GDM1 (cell line): Measurements from ENCODE around the gene GALNT18.
A peak's percentile ranks its signal among the peaks of the same experiment; 100 is the strongest.

Experiments used
- DNase-seq: peaks from one replicate; lab custom pipeline; 2025; lab: John Stamatoyannopoulos, UW

GALNT18 gene

DNA sequence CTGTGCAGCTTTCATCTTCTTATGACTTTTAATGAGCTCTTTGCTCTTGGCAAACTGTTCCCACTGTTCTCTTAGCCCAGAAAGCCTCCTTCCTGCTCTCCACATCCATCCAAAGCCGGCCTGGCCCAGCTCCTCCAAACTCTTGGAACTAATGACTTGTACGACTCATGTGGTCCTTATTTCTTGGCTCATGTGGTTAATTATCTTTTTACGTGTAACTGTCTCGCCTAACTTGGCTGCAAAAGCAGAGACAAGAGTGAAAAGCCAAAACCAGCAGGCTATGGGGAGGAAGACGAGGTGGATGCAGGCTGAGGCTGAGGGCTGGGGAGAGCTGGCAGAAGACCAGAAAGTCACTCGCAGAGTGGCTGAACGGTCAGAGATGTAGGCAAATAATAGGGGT lies 274.2 kb downstream of the GALNT18 start:
- DNase-seq = no peak

- DNase-seq = no peak
Observed at GRCh38 chr11:11346303-11346702, 275.5 kb downstream of the GALNT18 start.

GRCh38 chr11:11345099-11345498 lies 276.7 kb downstream of the GALNT18 start:
- DNase-seq = no peak

DNA sequence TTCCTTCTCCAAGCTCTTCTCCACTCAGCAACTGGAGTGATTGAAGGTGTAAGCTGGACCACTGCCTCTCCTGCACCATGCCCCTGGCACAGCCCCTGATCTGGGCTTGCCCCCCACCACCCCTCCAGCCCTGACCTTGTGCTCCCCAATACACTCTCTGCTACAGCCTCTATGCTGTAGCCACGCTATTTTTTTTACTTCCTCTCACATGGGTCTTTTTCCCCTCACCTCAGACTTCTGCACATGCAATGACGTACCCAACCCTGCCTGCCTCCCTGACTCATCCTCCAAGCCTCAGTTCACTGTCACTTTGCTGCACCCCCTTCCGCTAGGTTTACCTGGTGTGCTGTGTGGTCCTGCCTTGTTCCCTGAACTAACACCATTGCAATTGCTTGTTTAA lies 277.8 kb downstream of the GALNT18 start:
- DNase-seq = no peak

DNA sequence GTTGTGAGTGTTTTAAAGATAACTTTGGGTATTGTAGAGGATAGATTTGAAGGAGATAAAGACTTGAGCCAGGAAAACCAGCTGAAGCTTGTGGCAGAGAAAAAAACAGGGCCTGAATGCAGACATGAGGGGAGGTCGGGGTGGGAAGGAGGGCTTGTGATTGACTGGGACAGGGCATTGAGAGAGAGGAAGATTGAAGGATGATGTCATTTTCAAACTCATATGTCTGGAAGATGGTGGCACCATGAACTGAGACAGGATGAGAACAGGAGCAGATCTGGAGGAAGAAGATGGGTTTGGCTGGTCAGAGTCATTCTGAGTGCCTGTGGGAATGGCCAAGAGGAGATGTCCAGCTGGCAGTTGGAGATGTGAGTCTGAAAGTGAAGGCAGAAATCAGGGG lies 283.5 kb downstream of the GALNT18 start:
- DNase-seq = no peak

GRCh38 chr11:11336664-11337063 lies 285.1 kb downstream of the GALNT18 start:
- DNase-seq = no peak

DNA sequence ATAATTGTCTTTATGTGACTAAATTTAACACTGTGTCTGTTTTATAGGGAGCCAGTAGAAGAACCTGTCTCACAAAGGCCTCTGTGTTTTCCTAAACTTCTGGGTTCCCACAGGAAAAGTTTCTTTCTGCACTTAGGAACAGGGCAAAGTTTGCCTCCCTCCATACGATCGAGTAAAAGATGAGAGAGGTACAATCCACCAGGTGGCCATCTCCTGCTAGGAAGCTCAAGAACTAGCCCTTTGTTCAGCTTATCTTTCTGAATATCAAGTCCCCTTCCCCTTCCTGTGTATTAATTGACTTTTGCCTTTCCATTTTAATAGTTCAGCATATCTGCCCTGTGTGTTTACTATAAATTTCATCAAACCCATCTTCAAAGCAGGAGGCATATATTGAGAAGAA lies 286.8 kb downstream of the GALNT18 start:
- DNase-seq = no peak

DNA sequence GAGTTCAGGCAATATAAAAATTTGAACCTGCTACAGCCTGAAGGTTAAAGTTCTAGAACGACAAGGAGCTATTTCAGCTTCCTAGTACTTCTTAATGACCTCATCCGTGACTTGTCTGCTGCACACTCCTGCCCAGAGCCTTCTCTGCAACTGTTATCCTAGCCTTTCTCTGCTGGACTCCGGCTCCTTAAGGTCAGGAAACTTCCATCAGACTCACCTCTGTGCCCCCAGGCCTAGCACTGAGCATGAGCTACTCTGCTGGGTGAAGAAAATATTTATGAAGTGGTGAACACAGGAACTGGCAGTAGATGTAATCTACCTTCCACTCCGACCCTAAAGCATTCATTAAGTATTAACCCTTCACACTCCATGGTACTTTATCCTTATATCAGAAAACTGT lies 287.2 kb downstream of the GALNT18 start:
- no peak for DNase-seq

- DNase-seq = no peak
Observed at GRCh38 chr11:11332141-11332710, 289.6 kb downstream of the GALNT18 start.

- DNase-seq = no peak
Observed at GRCh38 chr11:11329062-11329806, 292.6 kb downstream of the GALNT18 start.

DNA sequence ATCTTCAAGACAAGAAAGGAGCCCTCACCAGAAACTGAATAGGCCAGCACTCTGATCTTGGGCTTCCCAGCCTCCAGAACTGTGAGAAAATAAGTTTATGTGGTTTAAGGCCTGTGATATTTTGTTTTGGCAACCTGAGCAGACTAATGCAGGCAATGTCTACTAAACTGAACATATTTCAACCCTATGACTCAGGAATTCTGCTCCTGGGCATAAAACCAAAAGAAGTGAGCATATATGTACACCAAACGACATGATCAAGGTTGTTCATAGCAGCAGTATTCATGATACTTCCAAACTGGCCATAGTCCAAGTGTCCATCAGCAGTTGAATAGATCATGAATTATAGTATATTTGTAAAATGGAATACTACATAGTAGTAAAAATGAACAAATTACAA lies 297.7 kb downstream of the GALNT18 start:
- no peak for DNase-seq

GRCh38 chr11:11322101-11322500 lies 299.7 kb downstream of the GALNT18 start:
- no peak for DNase-seq

DNA sequence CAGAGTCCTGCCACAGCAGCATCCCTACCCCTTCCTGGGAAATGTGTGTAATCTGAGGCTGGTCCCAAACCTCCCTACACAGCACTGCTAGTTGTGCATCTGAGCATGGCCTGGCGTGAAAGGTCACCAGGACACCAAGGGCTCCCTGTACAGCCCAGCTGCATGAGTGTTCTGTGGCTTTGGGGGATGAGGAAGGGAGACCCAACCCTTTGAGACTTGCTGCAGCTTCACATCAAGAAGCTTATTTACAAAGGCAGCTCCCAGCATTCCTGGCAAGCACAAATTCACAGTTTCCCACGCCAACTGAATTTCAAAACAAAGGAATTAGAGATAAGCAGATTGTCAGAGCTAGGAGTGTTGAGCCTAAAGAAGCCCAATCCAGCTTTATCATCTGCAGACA lies 301.0 kb downstream of the GALNT18 start:
- no peak for DNase-seq

DNA sequence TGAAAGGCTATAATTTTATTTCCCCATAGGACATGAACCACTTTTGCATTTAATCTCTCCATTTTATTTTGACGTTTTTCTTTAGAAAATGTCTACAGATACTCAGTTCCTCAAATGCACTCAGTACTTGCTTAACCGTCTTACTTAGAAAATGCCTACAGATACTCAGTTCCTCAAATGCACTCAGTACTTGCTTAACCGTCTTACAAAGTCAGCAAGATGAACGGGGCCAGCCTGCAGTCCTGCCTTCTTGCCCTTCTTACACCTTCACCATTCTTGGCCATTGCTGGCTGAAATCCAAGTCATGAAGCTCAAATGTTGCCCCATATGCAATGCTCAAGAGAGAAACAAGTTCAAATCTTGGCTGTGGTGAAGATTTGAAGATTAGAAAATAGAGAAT lies 302.8 kb downstream of the GALNT18 start:
- DNase-seq = no peak

DNA sequence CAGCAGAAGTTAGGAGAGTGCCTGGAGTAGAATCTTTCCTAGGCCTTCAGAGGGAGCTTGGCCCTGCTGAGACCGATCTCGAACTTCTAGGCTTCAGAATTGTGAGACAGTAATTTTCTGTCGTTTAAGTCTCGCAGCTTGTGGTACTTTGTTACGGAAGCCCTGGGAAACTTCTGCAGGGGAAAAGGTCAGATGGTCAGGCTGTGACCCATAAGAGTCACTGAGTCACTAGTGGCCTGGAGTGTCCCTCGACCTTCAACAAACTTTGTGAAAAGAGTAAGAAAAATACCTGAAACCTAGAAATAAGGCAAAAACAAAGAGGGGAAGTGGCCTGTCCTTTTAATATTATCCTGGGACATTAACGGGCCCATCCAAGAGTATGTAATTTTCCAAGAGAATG lies 303.3 kb downstream of the GALNT18 start:
- no peak for DNase-seq

- no peak for DNase-seq
Observed at GRCh38 chr11:11316651-11317230, 305.1 kb downstream of the GALNT18 start.

DNA sequence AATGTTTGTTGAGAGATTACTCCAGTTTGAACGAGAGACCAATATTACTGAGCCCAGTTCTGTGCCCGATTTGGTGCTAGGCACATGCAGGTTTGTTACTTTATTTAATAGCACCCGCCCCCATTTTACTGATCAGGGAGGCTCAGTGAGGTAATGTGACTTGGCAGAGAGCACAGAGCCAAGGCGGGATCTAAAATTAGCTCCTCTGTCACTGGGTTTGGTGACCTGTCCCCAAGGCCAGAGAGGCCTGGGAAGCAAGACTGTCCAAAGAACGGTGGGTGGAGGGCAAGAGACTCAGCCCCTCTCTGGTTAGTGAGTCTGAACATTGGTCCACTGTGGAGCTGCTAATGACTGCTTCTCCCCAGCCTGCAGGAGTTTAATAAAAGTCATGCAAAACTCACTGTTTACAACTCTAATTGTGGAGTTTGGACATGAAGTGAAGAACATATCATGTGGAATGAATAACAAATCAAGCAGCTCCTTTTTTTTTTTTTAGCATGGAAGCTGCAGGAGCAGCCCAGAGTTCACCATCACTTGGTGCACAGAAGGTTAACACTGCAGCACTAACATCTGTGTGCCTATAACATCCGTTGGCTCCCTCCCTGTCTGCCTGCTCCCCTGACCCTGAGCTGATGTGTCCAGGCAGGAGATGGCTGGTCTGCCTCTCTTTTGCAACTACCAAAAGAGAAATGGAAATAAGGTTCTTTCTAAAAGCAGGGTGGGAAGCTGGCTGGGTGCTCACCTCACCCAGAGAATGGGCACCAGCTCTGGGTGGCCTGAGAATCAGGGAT lies 307.7 kb downstream of the GALNT18 start:
- no peak for DNase-seq

DNA sequence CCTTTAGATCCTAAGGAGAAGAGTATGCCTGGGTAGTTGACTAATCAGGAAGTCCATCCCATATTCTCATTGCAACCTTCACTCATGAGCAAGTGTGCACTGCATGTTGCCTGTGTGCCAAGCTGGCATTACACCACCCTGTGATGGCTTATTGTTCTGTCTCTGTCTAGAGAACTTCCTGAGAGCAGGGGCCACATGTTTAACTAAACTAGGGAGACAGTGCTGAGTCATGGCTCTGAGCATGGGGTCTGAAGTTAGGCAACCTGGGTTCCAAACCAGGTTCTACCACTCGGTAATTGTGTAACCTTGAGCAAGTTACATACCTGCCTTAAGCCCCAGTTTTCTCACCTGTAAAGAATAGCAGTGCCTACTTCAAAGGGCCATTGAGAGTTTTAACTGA lies 308.4 kb downstream of the GALNT18 start:
- no peak for DNase-seq

- DNase-seq = no peak
Observed at GRCh38 chr11:11312738-11313137, 309.1 kb downstream of the GALNT18 start.

- DNase-seq = peak; percentile 81
Observed at GRCh38 chr11:11311169-11311568, 310.6 kb downstream of the GALNT18 start.

DNA sequence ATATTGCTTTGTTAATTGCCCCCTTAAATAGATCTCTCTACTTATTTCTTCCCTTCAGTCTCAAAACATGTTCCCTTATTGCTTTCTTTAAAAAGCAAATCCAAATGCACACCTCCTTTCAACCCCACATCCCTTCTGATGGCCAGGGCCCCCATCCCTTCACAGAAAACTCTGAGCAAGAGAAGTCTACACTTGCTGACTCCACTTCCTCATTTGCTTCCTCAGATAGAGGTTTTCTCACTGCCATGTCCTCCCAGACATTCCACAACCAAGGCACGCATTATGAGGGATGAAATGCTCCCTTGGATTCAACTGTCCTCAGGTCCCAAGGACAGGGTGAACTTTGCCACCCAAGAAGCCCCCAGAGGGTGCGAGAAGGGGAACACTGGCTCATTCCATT lies 311.9 kb downstream of the GALNT18 start:
- no peak for DNase-seq

GRCh38 chr11:11308249-11308648 lies 313.6 kb downstream of the GALNT18 start:
- DNase-seq = no peak

DNA sequence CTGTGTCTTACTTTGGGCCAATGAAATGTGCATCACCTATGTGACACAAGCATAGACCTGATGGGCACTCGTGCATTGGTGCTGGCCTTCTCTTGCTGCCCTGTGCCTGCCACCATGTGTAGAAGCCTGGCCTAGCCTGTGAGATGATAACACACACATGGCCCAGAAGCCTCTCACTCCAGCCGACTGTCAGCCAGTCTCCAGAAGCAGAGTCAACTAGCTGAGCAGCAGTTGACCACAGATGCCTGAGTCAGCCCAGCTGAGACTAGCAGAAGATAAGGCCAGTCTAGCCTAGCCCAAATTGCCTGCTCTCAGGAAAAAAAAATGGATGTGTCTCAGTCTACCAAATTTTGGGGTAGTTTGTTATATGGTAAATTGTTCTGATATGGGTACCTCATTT lies 314.9 kb downstream of the GALNT18 start:
- no peak for DNase-seq
